Measurements from ENCODE around the gene EYA2. TPM values are rescaled to one million over a fixed set of nuclear protein-coding genes. Genes with fewer than 3 reads are reported as not detected.

EYA2 gene
- total RNA-seq, 4 donors from 2014 or later: 8.9 to 18.0 (median 9.5) TPM

- TF ChIP-seq, protein P1, sequence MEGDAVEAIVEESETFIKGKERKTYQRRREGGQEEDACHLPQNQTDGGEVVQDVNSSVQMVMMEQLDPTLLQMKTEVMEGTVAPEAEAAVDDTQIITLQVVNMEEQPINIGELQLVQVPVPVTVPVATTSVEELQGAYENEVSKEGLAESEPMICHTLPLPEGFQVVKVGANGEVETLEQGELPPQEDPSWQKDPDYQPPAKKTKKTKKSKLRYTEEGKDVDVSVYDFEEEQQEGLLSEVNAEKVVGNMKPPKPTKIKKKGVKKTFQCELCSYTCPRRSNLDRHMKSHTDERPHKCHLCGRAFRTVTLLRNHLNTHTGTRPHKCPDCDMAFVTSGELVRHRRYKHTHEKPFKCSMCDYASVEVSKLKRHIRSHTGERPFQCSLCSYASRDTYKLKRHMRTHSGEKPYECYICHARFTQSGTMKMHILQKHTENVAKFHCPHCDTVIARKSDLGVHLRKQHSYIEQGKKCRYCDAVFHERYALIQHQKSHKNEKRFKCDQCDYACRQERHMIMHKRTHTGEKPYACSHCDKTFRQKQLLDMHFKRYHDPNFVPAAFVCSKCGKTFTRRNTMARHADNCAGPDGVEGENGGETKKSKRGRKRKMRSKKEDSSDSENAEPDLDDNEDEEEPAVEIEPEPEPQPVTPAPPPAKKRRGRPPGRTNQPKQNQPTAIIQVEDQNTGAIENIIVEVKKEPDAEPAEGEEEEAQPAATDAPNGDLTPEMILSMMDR (IDR thresholded peaks at IDR 0.05): no peak
- DNase-seq (ENCODE audit: low spot score) (no peak), ATAC-seq (ENCODE audit: low FRiP score) (no peak)
These were observed 266.3 kb downstream of the EYA2 start for GRCh38 chr20:47160992-47161391.

DNA sequence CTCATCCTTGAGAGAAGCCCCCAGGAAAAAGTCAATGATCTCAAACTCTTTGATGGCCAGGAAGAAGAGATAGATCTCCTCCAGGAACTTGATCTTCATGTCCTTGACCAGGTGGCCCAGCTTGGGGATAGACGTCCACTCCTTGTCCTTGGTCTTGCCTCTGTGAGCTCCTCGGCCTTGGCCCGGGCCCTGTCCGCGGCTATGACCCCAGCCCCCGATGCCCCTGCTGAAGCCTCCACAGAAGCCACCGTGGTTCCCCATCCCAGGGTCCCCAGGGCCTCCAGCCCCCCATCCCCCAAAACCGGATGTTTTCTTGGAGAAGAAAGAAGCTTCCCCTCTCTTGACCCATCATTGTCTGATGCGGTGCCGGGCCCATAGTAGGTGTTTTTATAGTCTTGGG is 266.8 kb downstream of the EYA2 start:
- DNase-seq (ENCODE audit: low spot score) (no peak), ATAC-seq (ENCODE audit: low FRiP score) (no peak)
- TF ChIP-seq, protein P1 (IDR thresholded peaks at IDR 0.05): no peak

DNA sequence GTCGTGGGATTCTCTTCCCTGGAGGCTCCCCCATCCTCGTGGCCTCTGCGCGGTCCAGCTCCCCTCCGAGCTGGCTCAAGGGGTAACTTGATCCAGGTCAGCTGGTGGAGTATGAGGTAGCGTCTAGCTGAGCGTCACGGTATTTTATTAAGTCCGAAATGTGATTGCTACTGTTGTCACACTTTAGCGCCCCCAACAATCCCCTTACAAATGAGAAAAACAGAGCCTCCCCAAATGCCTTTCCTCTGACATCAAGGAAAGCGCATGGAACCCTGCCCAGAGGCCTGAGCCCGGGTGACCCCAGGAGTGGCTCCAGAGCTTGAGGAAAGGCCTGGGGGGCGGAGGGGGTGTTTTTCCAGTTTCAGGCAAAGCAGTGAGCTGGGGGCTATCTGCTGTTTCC is 269.5 kb downstream of the EYA2 start:
- DNase-seq (ENCODE audit: low spot score) (no peak), ATAC-seq (ENCODE audit: low FRiP score) (no peak)
- TF ChIP-seq, protein P1 (IDR thresholded peaks at IDR 0.05): no peak

DNA sequence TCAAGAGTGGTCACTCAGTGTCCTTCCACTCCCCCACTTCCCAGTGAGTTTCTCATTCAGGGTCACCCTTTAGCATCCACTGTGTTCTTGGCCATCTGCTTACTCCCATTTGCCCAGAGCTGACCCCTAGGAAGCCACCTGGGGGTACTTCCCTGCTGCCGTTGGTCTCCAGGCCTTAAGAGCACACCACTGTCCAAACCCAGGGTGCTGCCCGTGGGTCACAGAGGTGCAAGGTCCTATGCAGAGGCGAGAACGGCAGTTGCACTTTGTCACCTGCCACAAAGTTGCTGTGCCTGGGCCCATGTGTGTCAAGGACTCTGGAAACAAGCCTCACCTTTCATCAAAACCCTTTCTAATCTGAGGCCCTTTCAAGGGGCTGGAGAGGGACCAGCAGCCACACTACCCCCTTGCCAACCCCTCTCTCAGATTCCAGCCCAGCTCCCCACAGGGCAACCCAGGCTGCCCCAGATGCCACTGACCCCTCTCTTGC is 270.8 kb downstream of the EYA2 start:
- TF ChIP-seq, protein P1 (IDR thresholded peaks at IDR 0.05): no peak
- ATAC-seq (ENCODE audit: low FRiP score) (no peak), DNase-seq (ENCODE audit: low spot score) (no peak)

GRCh38 chr20:47167846-47168245 is 273.2 kb downstream of the EYA2 start:
- DNase-seq (ENCODE audit: low spot score) (no peak), ATAC-seq (ENCODE audit: low FRiP score) (no peak)
- TF ChIP-seq, protein P1 (IDR thresholded peaks at IDR 0.05): no peak

GRCh38 chr20:47172579-47172978 is 277.9 kb downstream of the EYA2 start:
- no peak for DNase-seq (ENCODE audit: low spot score)
- no peak for ATAC-seq (ENCODE audit: low FRiP score)
- TF ChIP-seq, protein P1 (IDR thresholded peaks at IDR 0.05): no peak

GRCh38 chr20:47173596-47174216 is 279.1 kb downstream of the EYA2 start:
- TF ChIP-seq, protein P1 (IDR thresholded peaks at IDR 0.05): no peak
- ATAC-seq (ENCODE audit: low FRiP score): no peak
- no peak for DNase-seq (ENCODE audit: low spot score)
